ENCODE measurements around the gene DCAF5.

DCAF5 gene

DNA sequence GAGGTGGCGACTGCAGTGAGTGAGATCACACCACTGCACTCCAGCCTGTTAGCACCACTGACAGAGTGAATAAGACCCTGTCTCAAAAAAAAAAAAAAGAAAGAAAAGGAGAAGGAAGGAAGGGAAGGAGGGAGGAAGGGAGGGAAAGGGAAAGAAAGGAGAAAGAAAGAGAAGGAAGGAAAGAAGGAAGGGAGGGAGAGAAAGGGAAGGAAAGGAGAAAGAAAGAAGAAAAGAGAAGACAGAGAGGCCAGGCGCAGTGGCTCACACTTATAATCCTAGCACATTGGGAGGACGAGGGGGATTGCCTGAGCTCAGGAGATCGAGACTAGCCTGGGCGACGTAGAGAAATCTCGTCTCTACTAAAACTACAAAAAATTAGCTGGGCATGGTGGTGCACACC, 13.2 kb downstream of the DCAF5 start:
- DNase-seq (ENCODE audit: low read depth) = no peak

- peak; percentile 79 for DNase-seq (ENCODE audit: low read depth)
These were observed 14.9 kb downstream of the DCAF5 start for GRCh38 chr14:69137843-69138535.

- DNase-seq (ENCODE audit: low read depth) = no peak
These were observed 15.5 kb downstream of the DCAF5 start for GRCh38 chr14:69137416-69137815.

DNA sequence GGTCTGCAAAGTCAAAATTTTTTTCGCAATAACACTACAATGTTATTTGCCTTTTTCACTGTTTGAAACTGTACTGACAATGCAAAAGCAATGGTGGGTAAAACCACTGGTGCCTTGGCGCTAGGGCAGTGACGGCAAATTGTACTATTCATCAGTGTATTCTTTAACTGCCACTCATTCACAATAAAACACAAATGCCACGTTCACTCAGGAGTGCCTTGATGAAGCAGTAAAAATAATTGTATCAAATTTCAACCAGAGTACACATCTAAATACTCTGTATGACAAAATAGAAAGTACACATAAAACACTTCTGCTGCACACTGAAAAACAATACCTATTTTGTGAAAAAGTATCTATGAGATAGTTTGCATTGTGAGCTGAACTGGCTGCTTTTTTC, 17.8 kb downstream of the DCAF5 start:
- no peak for DNase-seq (ENCODE audit: low read depth)

DNA sequence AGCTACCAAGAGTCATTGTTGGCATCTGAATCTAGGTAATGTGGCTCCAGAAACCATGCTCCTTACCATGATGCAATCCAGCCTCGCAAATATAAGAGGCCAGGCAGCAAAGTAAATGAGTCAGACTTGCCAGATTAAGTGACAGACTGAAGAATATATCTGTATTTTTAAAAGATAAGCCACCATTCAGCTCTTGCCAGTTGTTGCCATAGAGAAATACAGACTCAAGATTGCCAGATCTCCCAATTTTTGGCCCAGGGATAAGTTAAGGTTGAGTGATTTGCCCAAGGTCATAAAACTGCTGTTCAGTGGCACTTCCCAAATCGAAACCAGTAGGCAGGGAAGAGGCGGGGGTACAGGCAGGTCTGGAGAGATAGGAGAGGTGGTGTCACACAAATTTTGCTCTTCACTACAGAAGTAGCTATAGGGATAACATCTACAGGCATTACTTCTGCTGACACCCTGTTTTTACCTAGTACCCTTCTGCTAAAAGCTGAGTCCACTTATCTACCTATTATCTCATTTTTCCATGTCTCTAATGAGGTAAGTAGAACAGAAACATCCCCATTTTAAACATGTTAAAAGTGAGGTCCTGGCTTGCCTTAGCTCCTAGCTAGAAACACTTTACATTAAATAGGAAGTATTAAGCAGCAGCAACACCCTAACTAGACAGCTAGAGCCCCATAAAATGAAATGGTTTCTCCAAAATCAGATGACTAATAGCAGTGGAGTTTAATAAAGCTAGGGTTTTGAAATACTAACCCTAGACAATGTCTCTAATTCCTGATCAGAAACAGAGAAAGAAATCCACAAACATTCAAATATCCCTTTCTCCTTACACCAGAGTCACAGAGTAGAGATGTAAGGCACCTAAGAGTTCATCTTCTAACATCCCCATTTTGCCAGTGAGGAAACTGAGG, 19.5 kb downstream of the DCAF5 start:
- peak; percentile 65 for DNase-seq (ENCODE audit: low read depth)

GRCh38 chr14:69132513-69133181, 20.3 kb downstream of the DCAF5 start:
- DNase-seq (ENCODE audit: low read depth) = no peak

DNA sequence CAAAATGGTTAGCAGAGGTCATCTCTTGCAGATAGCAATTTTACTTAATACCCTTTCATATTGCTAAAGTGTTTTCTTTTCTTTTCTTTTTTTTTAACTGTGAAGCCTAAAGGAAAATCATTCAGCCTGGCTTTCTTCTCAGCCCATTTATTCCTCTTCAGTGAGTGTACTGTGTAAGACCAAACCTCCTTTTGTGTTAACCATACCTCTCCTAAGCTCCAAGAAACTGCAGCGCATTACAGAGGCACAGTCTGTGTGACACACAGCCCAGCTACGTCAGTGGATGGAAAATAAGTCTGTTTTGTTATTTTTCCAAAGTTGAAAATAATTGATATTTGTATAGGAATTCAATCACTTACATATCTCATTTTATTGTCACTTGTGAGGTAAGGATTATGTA, 21.7 kb downstream of the DCAF5 start:
- DNase-seq (ENCODE audit: low read depth) = no peak

DNA sequence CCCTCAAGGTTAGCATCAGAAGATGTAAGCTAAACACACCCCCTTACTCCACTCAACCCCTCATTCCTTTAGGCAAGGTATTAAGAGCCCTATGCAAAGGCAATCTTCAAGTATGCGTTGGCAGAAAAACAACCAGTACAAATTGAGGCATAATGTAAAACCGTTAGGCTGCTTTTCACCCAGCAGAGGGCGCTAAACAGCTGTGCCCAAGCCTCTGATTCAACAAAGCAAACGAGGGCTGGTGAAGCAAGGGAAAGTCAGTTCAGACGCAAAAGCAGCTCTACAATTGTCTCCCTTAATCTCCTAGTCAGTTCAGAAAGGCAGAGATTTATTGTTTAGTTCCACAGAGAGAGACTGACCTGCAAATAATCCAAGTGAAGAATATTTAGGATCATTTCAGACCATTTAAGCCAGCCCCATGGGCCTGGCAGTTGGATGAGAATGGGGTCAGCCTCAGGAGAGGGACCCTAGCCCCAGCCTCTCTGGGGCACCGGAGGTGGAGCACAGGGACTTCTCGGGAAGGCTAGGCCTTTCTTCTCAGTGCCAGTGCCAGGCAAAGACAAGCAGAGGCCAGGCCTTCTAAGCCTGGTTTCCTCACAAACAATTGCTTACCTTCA, 23.5 kb downstream of the DCAF5 start:
- DNase-seq (ENCODE audit: low read depth) = peak; percentile 83

- no peak for DNase-seq (ENCODE audit: low read depth)
These were observed 34.6 kb downstream of the DCAF5 start for GRCh38 chr14:69118305-69118704.

DNA sequence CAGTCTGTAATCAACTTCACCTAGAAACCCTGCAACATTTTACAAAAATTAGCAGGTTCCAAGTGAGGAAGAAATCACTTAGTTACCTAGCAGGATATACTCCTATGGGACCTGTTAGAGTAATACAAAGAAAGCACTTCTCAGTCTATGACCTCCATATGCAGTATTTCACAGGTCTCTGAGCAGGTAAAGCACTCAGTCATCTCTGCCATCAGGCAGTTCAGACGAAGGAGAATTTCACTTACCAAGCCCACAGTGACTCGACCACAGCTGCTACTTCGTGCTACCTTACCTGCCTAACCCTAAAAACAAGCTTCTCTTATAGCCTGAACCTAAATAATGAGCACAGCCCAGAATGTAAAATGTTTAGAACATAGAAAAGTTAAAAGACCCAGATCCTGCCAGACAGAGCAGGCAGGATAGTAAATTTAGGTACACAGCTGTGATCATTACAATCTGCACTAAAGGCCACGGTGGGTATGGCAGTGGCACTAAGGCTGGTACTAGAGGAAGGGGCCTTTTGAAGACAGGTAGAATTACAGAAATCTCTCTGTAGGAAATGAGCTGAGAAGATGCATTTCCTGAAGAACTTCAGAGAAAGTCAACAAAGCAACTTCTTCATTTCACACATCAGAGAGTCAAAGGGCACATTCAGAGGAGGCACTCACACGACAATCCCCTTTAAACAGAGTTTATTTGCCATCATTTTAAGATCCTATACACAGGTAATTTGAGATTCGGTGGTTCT, 35.7 kb downstream of the DCAF5 start:
- DNase-seq (ENCODE audit: low read depth) = no peak

DNA sequence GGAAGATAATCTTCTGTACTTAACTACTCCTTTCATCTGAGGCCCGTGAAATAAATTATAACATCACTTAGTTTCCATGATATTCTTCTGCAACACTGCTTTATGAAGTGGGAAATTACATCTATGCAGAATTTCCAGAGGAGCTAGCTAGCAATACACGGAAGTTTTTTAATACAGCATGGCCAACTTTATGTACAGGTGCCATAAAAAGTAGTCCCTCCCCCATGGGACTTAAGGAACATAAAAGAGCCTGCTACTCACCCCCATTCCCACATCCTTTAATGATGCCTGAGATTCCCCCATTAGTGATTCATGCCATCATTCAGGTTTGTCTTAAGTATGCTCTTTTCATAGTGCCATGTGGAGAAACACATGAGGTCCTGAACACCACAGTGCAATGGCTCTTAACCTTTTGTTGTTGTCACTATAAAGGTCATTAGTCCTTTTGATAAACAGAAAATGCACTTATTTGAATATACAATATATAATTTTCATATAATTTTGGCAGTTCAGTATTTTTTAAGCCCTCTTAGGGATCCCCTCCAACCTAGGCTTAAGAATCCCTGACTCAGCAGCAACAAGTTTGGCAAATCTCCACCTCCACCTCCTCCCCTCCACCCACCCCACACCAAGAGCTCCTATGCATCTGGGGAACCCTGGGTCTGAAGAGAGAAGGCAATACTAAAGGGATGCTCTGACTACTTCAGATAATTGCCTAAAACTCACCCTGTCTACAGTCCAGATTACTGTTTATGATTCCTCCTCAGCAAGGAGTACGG, 37.3 kb downstream of the DCAF5 start:
- DNase-seq (ENCODE audit: low read depth) = no peak

GRCh38 chr14:69114763-69115162, 38.2 kb downstream of the DCAF5 start:
- DNase-seq (ENCODE audit: low read depth) = no peak

DNA sequence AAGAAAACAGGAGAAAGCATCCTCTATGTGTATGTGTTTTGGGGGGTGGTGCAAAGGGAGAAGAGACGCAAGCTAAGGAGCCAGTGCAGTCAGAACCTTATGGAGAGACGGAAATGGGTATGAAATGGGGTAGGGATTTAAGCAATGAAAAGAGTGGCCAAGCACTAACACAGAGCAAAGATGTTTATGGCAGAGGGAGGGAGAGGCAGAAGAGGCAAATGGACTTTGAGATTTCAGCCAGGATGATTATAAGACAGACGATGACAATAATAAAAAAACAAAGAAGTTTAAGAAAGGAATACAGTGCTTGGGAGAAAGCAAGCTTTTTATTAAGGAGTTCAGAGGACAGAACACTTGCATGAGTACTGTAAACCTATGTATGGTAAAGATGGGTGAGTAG, 44.6 kb downstream of the DCAF5 start:
- DNase-seq (ENCODE audit: low read depth) = no peak

DNA sequence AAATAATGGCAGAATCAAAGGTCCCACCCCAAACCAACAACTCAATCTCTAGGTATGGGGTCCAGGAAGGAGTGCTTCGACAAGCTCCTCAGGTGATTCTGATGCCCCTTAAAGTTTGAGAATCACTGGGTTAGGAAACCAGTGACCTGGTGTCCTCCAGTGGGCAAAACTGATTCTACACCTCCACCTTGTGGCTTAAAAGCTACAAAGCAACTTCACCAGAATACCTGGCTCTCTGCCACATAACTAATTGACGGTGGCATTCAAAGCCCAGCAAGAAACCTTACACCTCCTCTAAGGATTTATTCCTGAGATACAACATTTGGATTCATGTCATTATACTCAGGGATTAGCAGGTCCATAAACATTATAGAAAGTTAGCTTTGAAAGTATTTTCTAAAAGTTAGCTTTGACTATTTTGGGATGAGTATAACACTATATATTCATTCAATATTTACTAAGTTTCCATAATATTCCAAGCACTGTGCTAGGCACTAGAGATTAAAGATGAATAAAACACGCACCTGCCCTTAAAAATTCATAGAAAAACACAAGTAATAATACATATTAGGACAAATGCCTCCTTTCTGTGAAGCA, 45.4 kb downstream of the DCAF5 start:
- peak; percentile 51 for DNase-seq (ENCODE audit: low read depth)

DNA sequence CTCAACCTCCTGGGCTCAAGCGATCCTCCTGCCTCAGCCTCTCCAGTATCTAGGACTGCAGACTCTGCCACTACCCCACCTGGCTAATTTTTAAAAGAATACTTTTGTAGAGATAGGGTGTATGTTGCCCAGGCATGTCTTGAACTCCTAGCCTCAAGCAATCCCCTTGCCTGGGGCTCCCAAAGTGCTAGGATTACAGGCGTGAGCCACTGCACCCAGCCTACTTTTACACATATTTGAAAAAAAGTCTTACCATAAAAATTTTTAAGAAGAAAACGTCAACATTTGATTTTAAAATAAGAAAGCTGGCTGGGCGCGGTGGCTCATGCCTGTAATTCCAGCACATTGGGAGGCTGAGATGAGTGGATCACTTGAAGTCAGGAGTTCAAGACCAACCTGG, 46.5 kb downstream of the DCAF5 start:
- DNase-seq (ENCODE audit: low read depth) = no peak

GRCh38 chr14:69105326-69105725, 47.6 kb downstream of the DCAF5 start:
- DNase-seq (ENCODE audit: low read depth) = peak; percentile 36

DNA sequence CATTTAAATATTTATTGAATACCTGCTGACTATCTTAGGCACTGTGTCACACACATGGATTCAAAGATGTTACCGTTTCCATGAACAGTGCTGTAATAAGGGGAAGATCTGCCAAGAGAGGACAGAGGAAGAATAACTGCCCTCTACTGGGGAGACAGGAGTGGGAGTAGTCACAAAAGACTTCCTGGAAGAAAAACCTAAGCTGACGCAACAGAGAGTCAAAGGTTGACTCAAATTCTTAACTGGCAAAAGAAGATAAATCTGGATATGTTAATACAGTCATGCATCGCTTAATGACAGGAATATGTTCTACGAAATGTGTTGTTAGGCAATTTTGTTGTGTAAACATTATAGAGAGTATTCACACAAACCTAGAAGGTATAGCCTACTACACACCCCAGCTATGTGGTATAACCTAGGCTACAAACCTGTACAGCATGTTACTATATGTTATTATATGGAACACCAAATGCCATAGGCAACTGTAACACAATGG, 51.5 kb downstream of the DCAF5 start:
- peak; percentile 91 for DNase-seq (ENCODE audit: low read depth)

GRCh38 chr14:69097974-69098373, 54.9 kb downstream of the DCAF5 start:
- no peak for DNase-seq (ENCODE audit: low read depth)

DNA sequence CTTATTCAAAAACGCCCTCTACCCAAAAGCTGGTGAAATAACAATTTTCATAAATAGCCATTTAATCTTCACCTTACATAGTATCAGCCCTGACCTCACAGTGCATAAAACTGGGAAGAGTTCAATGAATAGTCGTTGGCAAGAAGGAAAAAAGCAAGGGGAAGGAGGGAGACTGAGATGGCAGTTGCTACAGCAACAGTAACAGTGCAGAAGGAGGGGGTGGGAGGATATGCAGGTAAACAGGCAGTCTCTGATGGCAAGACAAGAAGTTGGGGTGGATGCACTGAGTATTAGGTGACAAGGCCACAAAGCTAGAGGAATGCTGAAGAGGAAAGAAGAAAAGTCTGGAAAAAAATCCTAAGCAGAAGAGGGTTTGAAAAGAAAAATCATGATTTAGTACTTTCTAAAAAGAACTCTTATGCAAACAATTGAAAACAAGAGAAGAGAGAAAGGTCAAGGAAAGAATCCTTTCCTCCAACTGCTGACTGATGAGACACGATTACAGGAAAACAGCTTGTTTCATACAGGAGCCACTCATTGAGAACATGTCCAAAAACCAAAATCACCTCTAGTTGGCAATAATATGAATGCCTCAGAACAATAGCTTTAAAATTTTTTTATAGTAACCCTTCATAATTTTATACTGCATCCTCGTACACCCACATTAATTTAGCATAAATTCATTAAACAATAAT, 56.0 kb downstream of the DCAF5 start:
- no peak for DNase-seq (ENCODE audit: low read depth)

- DNase-seq (ENCODE audit: low read depth) = no peak
These were observed 56.7 kb downstream of the DCAF5 start for GRCh38 chr14:69096246-69096645.
